HG03457 (cell line): ENCODE results near the gene MCM3.
A peak's percentile ranks its signal among the peaks of the same experiment; 100 is the strongest.

Experiments
- ATAC-seq: cut with Tn5 transposase; IDR thresholded peaks from one replicate; pipeline ENCODE4 v1.9.1; 2021; ENCODE audit warnings: moderate number of reproducible peaks; ENCODE audit not compliant: unreplicated experiment

MCM3 gene

GRCh38 chr6:52284460-52285176 lies at the start of gene MCM3:
MCM3 (minus strand) TSS chr6:52284742; CDS start chr6:52284674, 68 bp downstream.
- ATAC-seq, result peak; percentile 97

GRCh38 chr6:52333840-52334200 lies 49.3 kb upstream of the MCM3 start:
- no peak for ATAC-seq

DNA sequence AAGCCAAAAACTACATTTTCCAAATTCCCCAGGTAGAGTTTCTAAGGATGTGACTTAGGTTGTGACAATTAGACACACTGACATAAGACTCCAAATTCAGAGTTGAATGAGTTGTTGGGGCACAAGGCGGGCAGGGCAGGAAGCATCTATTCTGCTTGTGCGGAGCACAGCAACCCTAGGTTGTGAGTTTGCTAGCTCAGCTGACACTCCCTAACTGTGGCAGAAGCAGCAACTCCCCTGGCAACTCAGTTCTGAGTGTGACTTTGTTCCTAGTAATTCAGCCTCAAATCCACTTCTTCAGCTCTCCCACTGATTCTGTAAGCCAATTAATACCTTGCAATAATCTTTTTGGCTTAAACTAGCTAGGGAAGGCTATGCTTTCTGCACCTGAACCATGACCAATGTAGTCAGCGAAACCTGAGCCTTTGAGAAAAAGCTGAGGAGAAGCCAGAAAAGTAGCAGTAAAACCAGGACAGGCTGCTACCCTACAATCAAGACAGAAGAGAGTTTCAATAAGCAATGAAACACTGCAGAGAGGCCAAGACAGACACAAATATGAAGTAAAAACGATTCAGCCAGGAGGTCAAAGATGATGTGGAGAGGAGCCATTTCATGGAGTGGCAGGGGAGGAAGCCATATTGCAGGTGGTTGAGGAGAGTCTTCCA lies 47.4 kb upstream of the MCM3 start:
- no peak for ATAC-seq

GRCh38 chr6:52330470-52330869 lies 45.9 kb upstream of the MCM3 start:
- no peak for ATAC-seq

DNA sequence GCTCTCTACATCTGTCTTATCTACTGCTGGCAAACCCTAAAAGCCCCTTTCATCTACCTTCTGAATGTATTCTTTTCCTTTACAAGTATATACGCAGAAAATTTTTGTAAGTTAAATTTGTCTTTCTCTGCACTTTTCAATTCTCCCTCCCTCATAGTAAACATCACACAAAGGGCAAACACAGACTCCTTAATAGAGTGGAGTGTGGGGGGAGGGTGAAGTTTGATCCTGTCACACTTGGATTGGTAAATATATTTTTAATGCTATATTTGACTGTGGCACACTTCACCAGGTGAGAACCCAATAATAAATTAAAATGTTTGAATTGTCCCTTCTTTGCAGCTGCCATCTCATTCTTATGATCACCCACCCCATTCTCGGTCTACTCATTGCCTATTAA lies 44.2 kb upstream of the MCM3 start:
- ATAC-seq, result no peak

- ATAC-seq, result no peak
These were observed 43.7 kb upstream of the MCM3 start for GRCh38 chr6:52328303-52328662.

GRCh38 chr6:52326540-52327364 lies 42.2 kb upstream of the MCM3 start:
- no peak for ATAC-seq

DNA sequence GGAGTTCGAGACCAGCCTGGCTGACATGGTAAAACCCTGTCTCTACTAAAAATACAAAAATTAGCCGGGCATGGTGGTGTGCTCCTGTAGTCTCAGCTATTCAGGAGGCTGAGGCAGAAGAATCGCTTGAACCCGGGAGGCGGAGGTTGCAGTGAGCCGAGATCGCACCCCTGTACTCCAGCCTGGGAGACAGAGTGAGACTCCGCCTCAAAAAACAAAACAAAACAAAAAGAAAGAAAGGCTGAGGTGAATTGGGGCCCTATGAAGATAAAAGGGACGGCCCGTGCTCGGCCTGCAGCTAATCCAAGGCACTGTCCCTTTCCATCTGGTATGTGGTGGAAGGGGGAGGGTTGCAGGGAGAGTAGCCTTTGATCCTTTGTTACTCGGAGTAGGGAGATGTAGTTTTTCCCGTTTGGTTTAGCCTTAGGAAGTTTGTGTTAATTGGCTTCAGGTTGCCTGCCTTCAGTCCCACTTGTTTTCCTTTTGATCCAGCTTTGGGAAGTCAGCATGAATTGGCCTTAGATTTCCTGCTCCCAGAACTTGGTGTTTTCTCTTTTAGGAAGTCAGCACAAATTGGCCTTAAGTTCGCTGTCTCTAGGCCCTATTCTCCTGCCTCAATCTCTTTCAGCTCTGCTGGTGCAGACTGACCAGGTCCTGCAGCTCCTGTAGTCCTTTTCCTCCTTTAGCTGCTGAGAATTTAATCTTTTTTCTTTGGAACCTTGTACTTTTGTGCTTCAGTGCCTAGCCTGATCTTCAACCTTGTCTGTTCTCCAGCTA lies 41.3 kb upstream of the MCM3 start:
- no peak for ATAC-seq

- ATAC-seq, result no peak
These were observed 39.6 kb upstream of the MCM3 start for GRCh38 chr6:52324189-52324588.

GRCh38 chr6:52317841-52318581 lies 33.5 kb upstream of the MCM3 start:
- ATAC-seq, result peak; percentile 96

GRCh38 chr6:52317211-52317610 lies 32.7 kb upstream of the MCM3 start:
- ATAC-seq, result no peak

DNA sequence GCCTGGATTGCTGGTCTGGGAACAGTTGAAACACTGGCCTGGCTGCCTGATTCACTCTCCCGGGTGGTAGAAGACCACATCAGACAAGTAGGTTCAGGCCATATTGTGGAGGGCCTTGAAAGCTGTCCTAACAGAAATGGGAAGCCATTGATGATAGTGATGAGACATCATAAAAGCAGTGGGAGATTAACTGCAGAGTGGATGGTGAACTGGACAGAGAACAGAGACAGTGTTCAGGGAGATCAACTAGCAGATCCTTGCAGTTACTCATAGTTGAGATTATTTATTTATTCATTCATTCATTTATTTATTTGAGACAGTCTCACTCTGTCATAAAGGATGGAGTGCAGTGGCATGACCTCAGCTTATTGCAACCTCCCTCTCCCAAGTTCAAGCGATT lies 30.2 kb upstream of the MCM3 start:
- ATAC-seq, result no peak

DNA sequence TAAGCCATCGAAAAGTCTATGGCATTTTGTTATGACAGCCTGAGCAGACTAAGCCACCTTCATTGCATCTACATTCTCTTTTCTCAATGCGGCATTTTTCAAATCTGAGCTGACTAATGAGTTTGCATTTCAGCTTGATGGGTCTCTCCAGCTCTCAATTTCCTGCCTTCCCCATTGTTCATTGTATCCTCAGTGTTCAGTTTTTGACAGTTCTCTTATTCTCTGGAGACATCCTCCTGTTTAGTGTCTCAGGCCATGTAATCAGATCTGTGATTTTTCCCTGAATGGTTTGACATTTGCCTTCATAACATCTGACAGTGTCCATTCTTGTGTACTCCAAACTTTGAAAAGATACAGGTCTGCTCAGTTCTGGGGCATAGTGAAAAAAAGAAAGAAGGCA lies 27.9 kb upstream of the MCM3 start:
- no peak for ATAC-seq

- no peak for ATAC-seq
These were observed 26.4 kb upstream of the MCM3 start for GRCh38 chr6:52310932-52311331.

DNA sequence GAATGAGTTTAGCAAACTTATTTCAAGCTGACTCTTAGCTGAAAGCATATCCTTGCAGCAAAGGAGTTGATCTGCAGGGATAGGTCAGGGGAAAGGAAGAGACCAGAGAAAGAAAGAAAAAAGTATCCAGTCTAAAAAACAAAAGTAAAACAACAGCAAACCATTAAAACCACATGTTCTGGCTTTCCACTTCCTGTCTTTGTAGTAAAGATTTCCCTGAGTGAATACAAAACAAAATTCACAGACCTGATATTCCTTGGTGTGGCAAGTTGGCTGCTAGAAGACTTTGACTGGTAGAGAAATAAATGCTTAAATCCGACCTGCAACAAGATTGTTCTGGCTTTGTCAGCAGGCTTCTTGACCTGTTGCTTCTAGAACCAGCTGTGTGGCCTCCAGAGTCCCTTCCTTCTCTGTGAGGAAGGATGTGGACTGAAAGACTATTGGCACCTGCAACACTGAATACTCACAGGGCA lies 23.4 kb upstream of the MCM3 start:
- no peak for ATAC-seq

GRCh38 chr6:52306972-52307870 lies 22.7 kb upstream of the MCM3 start:
- ATAC-seq, result no peak

DNA sequence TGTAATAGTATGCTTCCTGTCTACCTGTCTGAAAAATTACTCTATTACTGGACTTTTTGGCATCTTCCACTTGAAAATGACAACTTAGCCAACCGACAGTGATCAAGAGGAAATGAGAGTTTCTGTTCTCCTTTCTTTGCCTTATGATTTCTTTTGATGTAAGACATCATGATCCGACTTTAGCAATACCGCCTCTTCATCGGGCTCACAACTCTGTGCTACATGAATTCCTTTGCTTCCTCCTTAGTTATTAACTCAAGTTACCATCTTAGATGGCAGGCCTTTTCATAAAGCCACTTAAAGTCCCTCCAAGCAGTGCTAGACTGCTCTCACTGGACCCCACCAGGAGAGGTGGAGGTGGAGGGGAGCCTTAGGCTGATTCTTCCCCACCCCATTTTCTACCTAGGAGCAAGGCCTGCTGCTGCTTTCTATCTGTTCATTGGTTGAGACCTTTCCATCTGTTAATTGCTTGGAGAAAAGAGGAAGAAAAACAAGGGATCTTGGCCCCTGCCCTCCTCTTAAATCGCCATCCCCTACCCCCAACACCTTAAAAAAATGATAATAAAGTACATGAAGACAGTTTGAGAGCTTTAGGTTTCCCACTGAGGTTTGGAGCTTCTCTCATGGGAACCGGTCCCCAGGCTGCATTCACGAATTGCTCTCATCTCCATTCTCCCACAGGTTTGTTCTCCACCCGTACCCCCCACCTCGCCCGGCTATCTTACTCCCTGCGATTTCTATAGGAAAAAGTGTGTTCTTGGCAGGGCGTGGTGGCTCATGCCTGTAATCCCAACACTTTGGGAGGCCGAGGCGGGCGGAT lies 21.6 kb upstream of the MCM3 start:
- ATAC-seq, result peak; percentile 43

GRCh38 chr6:52305411-52305810 lies 20.9 kb upstream of the MCM3 start:
- ATAC-seq, result no peak
